NT2/D1 (cell line): Measurements from ENCODE around the gene ACKR4.

Source experiments
- DNase-seq: peaks from one replicate; pipeline ENCODE4 v3.0.0-alpha.2; 2011; ENCODE audit warnings: low read depth, low spot score
- H3K27me3 ChIP-seq: 2 replicates; pipeline ENCODE4 v1.6.0; 2011; ENCODE audit warnings: mild to moderate bottlenecking; ENCODE audit not compliant: insufficient read length, insufficient read depth
- H3K36me3 ChIP-seq: 2 replicates; pipeline ENCODE4 v1.6.1; 2011; ENCODE audit warnings: mild to moderate bottlenecking, low read length, mixed read lengths; ENCODE audit not compliant: insufficient read depth, insufficient read length
- H3K4me1 ChIP-seq: 2 replicates; pipeline ENCODE4 v1.5.1; 2011; ENCODE audit not compliant: insufficient read depth, insufficient read length
- H3K4me3 ChIP-seq: 2 replicates; pipeline ENCODE4 v1.5.1; 2011; ENCODE audit warnings: low read depth; ENCODE audit not compliant: insufficient read length
- H3K9ac ChIP-seq: 2 replicates; pipeline ENCODE4 v1.6.0; 2011; ENCODE audit warnings: low read depth; ENCODE audit not compliant: insufficient read length
- H3K9me3 ChIP-seq: 2 replicates; pipeline ENCODE4 v1.5.1; 2011; ENCODE audit warnings: mild to moderate bottlenecking, low read length; ENCODE audit not compliant: insufficient read depth
- SUZ12 ChIP-seq: IDR thresholded peaks from 2 replicates; pipeline ENCODE4 v1.6.1; 2011; ENCODE audit not compliant: insufficient read length, insufficient read depth; ENCODE audit errors: extremely low read depth
- YY1 ChIP-seq: IDR thresholded peaks from 2 replicates; pipeline ENCODE4 v1.6.1; 2011; ENCODE audit not compliant: insufficient read length, insufficient read depth
- ZNF274 ChIP-seq: IDR thresholded peaks from 2 replicates; pipeline ENCODE4 v1.6.1; 2011; ENCODE audit warnings: mild to moderate bottlenecking, low read depth, low read length

The ACKR4 gene

GRCh38 chr3:132642539-132642847, 45.4 kb downstream of the ACKR4 start:
- Histone ChIP-seq H3K4me1 (no peaks in the 10 kb centered on the region), H3K9ac (no peak overlapping the region), H3K27me3 (no peaks in the 10 kb centered on the region), H3K4me3 (no peak overlapping the region), H3K36me3 (peaks cover 12% of the 10 kb centered on the region), H3K9me3 (no peaks in the 10 kb centered on the region)
- TF ChIP-seq SUZ12 (no peak), YY1 (no peak)
- DNase-seq, result no peak

- TF ChIP-seq ZNF274 (no peak), YY1 (no peak), SUZ12 (no peak)
- Histone ChIP-seq H3K4me1 (no peaks in the 10 kb centered on the region), H3K9ac (no peak overlapping the region), H3K27me3 (no peaks in the 10 kb centered on the region), H3K4me3 (no peak overlapping the region), H3K9me3 (no peaks in the 10 kb centered on the region), H3K36me3 (peaks cover 8% of the 10 kb centered on the region)
- DNase-seq, result no peak
Observed at GRCh38 chr3:132643366-132643765, 46.3 kb downstream of the ACKR4 start.

- no peak for DNase-seq
- no peak for TF ChIP-seq ZNF274
- TF ChIP-seq SUZ12, result no peak
- no peak for TF ChIP-seq YY1
- Histone ChIP-seq H3K36me3 (peaks cover 2% of the 10 kb centered on the region), H3K27me3 (no peaks in the 10 kb centered on the region), H3K4me3 (no peak overlapping the region), H3K9ac (no peak overlapping the region), H3K4me1 (no peaks in the 10 kb centered on the region), H3K9me3 (no peaks in the 10 kb centered on the region)
Observed at GRCh38 chr3:132645058-132645457, 48.0 kb downstream of the ACKR4 start.

GRCh38 chr3:132650153-132650552, 53.1 kb downstream of the ACKR4 start:
- H3K36me3 ChIP-seq, result peaks cover 4% of the 10 kb centered on the region
- H3K4me3 ChIP-seq, result no peak overlapping the region
- no peaks in the 10 kb centered on the region for H3K4me1 ChIP-seq
- TF ChIP-seq ZNF274, result no peak
- no peak for TF ChIP-seq SUZ12
- TF ChIP-seq YY1, result no peak
- DNase-seq, result no peak
- H3K27me3 ChIP-seq, result no peaks in the 10 kb centered on the region
- H3K9ac ChIP-seq, result no peak overlapping the region
- no peaks in the 10 kb centered on the region for H3K9me3 ChIP-seq
